ENCODE data around the gene POLK.

DNA sequence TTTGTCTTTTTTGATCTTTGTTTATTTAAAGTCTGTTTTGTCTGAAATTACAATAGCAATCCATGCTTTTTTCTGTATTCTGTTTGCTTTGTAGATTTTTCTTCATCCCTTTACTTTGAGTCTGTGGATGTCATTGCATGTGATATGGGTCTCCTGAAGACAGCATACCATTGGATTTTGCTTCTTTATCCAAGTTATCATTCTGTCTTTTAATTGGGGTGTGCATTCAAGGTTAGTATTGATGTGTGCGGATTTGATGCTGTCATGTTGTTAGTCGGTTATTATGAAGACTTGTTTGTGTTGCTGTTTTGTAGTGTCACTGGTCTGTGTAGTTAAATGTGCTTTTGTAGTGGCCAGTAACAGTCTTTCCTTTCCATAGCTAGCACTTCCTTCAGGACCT, 23.0 kb downstream of the POLK start:
- TF ChIP-seq EP300 (IDR thresholded peaks at IDR 0.05; ENCODE audit: borderline replicate concordance in 1 of 2, low read depth in 1 of 2, low read length in 1 of 2) (no peak), GATA2 (CRISPR knock-in tag; IDR thresholded peaks at IDR 0.05) (no peak), REST (IDR thresholded peaks at IDR 0.05; ENCODE audit: low read depth, low read length) (no peak), TCF12 (IDR thresholded peaks at IDR 0.05) (no peak), RFX5 (IDR thresholded peaks at IDR 0.05; ENCODE audit: low read length) (no peak), EZH2phosphoT487 (IDR thresholded peaks at IDR 0.05; ENCODE audit: borderline replicate concordance, low read depth) (no peak), CHD2 (IDR thresholded peaks at IDR 0.05; ENCODE audit: low read length, partially characterized antibody) (no peak), SMC3 (IDR thresholded peaks at IDR 0.05; ENCODE audit: low read depth, low read length) (no peak)
- TF ChIP-seq, protein P1, sequence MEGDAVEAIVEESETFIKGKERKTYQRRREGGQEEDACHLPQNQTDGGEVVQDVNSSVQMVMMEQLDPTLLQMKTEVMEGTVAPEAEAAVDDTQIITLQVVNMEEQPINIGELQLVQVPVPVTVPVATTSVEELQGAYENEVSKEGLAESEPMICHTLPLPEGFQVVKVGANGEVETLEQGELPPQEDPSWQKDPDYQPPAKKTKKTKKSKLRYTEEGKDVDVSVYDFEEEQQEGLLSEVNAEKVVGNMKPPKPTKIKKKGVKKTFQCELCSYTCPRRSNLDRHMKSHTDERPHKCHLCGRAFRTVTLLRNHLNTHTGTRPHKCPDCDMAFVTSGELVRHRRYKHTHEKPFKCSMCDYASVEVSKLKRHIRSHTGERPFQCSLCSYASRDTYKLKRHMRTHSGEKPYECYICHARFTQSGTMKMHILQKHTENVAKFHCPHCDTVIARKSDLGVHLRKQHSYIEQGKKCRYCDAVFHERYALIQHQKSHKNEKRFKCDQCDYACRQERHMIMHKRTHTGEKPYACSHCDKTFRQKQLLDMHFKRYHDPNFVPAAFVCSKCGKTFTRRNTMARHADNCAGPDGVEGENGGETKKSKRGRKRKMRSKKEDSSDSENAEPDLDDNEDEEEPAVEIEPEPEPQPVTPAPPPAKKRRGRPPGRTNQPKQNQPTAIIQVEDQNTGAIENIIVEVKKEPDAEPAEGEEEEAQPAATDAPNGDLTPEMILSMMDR (IDR thresholded peaks at IDR 0.05): no peak
- TF ChIP-seq, protein P2, sequence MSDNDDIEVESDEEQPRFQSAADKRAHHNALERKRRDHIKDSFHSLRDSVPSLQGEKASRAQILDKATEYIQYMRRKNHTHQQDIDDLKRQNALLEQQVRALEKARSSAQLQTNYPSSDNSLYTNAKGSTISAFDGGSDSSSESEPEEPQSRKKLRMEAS (IDR thresholded peaks at IDR 0.05; ENCODE audit: low read depth): no peak
